Measurements from ENCODE around the gene RASSF6.

DNA sequence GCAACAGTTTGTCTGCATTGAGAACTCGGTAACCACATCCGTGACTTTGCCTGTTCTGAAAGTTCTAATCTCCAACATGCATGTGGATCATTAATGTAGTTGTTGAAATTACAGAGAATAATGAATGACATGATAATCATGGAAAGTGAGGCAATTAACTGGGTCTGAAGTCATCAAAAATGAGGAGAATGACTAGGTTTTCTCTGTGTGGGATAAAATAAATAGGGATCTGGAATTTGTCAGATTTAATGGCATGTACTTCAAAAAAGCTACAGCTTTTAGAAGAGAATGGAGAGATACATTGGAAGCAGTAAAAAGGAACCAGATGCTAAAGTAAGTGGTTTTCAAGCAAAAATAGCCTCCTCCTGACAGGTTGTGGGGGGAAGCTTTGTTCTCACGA, 79.4 kb downstream of the RASSF6 start:
- TF ChIP-seq, protein P1, sequence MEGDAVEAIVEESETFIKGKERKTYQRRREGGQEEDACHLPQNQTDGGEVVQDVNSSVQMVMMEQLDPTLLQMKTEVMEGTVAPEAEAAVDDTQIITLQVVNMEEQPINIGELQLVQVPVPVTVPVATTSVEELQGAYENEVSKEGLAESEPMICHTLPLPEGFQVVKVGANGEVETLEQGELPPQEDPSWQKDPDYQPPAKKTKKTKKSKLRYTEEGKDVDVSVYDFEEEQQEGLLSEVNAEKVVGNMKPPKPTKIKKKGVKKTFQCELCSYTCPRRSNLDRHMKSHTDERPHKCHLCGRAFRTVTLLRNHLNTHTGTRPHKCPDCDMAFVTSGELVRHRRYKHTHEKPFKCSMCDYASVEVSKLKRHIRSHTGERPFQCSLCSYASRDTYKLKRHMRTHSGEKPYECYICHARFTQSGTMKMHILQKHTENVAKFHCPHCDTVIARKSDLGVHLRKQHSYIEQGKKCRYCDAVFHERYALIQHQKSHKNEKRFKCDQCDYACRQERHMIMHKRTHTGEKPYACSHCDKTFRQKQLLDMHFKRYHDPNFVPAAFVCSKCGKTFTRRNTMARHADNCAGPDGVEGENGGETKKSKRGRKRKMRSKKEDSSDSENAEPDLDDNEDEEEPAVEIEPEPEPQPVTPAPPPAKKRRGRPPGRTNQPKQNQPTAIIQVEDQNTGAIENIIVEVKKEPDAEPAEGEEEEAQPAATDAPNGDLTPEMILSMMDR (IDR thresholded peaks at IDR 0.05): no peak
- TF ChIP-seq POLR2A (IDR thresholded peaks at IDR 0.05): no peak
